GM13976 (cell line): ENCODE measurements around the gene SSC5D.
"Not testable (repeated sequence)": the region's sequence is repeated elsewhere in the genome, so short reads cannot be mapped to it uniquely, and the experiment has no call there.

Experiments
- DNase-seq: peaks from one replicate; pipeline ENCODE4 v3.0.0; 2012; ENCODE audit warnings: low spot score
- in situ Hi-C: fragments of 300-500 bp; cut with MboI; formaldehyde crosslinking; loops from one replicate; pipeline ENCODE4 v1.12.0; 2022; ENCODE audit warnings: low sequenced_read_pairs, mixed read lengths, inconsistent platforms; ENCODE audit not compliant: unreplicated experiment
- TF ChIP-seq, protein P1 (sequence below): IDR thresholded peaks from 2 replicates; pipeline ENCODE4 v1.5.1; 2012; ENCODE audit warnings: borderline replicate concordance, mild to moderate bottlenecking; ENCODE audit not compliant: insufficient read depth; ENCODE audit errors: extremely low read depth, missing control alignments, control extremely low read depth

The SSC5D gene

DNA sequence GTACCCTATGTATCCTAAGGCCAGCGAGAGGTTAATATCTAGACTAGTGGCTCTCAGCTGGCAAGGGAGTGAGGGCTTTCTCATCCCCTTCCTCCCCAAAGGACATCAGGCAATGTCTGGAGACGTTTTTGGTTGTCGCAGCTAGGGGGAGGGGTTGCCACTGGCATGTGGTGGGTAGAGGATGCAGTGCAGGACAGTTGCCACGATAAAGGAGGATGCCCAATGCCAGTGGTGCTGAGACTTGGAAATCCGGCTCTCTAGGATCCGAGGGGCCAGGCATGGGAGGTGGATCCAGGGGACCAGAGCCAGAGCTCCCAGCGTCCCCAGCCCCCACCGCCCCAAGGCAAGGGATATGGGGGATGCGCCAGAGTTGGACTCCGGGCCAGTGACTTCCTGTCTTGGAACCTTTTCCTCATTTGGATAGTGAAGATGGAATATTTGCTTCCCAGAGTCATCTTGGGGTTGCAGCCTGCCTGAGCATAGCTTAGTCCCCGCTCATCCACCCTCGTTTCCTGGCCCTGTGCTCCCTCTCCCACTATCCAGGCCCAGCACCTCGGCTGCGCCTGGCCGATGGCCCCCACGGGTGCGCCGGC is 4.9 kb downstream of the SSC5D start:
- in situ Hi-C loops, result no loop called here
- TF ChIP-seq, protein P1, sequence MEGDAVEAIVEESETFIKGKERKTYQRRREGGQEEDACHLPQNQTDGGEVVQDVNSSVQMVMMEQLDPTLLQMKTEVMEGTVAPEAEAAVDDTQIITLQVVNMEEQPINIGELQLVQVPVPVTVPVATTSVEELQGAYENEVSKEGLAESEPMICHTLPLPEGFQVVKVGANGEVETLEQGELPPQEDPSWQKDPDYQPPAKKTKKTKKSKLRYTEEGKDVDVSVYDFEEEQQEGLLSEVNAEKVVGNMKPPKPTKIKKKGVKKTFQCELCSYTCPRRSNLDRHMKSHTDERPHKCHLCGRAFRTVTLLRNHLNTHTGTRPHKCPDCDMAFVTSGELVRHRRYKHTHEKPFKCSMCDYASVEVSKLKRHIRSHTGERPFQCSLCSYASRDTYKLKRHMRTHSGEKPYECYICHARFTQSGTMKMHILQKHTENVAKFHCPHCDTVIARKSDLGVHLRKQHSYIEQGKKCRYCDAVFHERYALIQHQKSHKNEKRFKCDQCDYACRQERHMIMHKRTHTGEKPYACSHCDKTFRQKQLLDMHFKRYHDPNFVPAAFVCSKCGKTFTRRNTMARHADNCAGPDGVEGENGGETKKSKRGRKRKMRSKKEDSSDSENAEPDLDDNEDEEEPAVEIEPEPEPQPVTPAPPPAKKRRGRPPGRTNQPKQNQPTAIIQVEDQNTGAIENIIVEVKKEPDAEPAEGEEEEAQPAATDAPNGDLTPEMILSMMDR, result no peak
- DNase-seq, result no peak

DNA sequence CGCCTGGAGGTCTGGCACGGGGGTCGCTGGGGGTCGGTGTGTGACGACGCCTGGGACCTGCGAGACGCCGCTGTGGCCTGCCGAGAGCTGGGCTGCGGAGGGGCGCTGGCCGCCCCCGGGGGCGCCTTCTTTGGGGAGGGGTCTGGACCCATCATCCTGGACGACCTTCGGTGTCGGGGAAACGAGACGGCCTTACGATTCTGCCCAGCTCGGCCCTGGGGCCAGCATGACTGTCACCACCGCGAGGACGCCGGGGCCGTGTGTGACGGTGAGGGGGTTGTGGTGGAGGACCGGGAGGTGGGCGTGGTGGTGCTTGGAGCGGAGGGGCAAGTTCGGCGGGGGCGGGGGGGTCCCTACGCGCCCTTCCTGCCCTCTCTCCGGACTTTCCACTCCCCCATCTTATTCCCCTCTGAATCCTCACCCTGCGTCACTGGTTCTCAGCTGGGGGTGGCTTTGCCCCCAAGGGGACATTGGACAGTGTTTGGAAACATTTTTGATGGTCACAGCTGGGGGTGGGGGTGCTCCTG is 5.5 kb downstream of the SSC5D start:
- TF ChIP-seq, protein P1, result no peak
- in situ Hi-C loops, result no loop called here
- DNase-seq, result no peak

DNA sequence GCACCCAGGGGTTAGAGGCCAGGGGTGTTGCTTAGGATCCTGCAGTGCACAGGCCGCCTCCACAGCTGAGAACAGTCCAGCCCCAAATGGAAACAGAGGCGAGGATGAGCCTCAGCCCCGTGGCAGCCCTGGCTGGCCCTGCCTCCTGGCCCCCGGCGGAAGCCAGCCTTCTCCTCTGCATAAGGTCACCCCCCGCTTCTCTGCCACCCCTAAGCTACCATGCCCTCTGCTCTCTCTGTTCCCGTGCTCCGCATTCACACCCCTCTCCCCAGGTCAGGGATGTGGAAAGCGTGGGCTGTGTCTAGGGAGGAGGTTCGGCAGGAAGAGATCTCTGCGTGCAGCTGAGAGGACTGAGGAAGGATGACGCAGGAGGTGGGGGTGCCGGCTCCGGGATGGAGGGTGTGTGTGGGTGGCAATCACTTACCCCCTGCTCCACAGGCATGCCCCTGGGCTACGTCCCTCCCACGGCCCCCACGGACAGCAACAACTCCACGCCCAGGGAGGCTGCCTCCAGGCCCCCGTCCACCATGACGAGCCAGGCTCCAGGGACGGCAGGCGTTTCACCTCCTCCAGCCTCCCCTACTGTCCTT is 6.0 kb downstream of the SSC5D start:
- TF ChIP-seq, protein P1, result no peak

DNA sequence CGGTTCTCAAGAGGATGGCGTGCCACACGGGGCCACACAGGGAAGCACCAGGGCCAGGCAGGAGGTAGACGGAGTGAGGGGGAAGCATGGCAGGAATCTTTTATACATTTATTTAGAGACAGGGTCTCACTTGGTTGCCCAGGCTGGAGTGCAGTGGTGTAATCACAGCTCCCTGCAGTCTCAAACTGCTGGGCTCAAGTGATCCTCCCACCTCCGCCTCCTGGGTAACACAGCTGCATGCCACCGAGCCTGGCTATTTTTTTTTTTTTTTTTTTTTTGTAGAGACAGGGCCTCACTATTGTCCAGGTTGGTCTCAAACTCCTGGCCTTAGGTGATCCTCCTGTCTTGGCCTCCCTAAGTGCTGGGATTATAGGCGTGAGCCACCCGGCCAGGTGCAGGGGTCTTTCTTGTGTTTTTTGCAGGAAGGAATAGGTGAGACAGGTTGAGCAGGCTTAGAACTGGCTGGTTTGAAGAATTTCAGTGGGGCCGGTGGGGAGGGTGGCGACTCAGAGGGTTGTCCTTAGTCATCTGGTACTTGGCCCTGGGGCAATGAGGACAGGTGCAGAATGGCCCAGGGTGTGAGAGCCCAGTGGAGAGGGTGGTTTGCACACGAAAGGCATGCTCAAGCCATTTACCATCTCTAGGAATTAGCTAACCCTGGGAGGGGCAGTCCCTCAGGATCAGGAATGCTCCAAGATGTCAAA is 7.6 kb downstream of the SSC5D start:
- TF ChIP-seq, protein P1, result no peak
- in situ Hi-C loops, result no loop called here
- DNase-seq, result no peak

More for the DNA sequence above, 6.0 kb downstream of the SSC5D start:
- in situ Hi-C loops, result no loop called here
- no peak for DNase-seq

DNA sequence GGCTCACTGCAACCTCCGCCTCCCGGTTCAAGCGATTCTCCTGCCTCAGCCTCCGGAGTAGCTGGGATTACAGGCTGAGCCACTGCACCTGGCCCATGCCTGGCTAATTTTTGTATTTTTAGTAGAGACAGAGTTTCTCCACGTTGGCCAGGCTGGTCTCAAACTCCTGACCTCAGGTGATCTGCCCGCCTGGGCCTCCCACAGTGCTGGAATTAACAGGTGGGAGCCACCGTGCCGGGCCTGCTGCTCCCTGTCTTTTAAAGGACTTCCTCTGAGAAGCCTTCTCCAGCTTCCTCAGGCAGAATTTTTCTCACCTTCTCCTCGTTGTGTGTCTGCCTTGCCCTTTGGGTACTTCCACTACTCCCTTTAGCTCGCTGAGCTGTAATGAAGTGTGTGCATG is 8.6 kb downstream of the SSC5D start:
- in situ Hi-C loops, DNase-seq: not testable (repeated sequence)

DNA sequence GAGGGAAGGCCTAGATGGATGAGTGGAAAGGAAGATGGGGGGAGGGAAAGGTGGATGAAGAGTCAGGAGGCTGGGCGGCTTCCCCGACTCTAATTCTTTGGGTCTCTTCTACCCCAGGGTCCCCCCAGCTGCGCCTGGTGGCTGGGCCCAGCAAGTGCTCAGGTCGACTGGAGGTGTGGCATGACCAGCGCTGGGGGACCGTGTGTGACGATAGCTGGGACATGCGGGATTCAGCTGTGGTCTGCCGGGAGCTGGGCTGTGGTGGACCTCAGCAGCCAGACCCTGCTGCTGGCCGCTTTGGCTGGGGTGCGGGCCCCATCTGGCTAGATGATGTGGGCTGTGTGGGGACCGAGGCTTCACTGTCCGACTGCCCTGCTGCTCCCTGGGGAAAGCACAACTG is 9.5 kb downstream of the SSC5D start:
- DNase-seq, result no peak
- in situ Hi-C loops, result no loop called here
- TF ChIP-seq, protein P1, result no peak
